ENCODE measurements around the gene TNFRSF6B.
"Not testable (repeated sequence)": the region's sequence is repeated elsewhere in the genome, so short reads cannot be mapped to it uniquely, and the experiment has no call there.

TNFRSF6B gene

GRCh38 chr20:63696628-63697356 is at the start of gene TNFRSF6B:
TSS of gene TNFRSF6B (plus strand) at chr20:63696652. CDS start at chr20:63696768, 116 bp downstream.
- TF ChIP-seq CTCF (IDR thresholded peaks at IDR 0.05; ENCODE audit: low read depth, low read length): no peak
- no peak for DNase-seq (ENCODE audit: extremely low read depth, low read depth)

GRCh38 chr20:63648190-63648589 is 48.3 kb upstream of the TNFRSF6B start:
- DNase-seq (ENCODE audit: extremely low read depth, low read depth): no peak
- no peak for TF ChIP-seq CTCF (IDR thresholded peaks at IDR 0.05; ENCODE audit: low read depth, low read length)

- no peak for DNase-seq (ENCODE audit: extremely low read depth, low read depth)
- no peak for TF ChIP-seq CTCF (IDR thresholded peaks at IDR 0.05; ENCODE audit: low read depth, low read length)
Measured at GRCh38 chr20:63648895-63649589, 47.4 kb upstream of the TNFRSF6B start.

GRCh38 chr20:63650486-63650885 is 46.0 kb upstream of the TNFRSF6B start:
- DNase-seq (ENCODE audit: extremely low read depth, low read depth): not testable (repeated sequence)

GRCh38 chr20:63651942-63652191 is 44.6 kb upstream of the TNFRSF6B start:
- DNase-seq (ENCODE audit: extremely low read depth, low read depth): no peak
- no peak for TF ChIP-seq CTCF (IDR thresholded peaks at IDR 0.05; ENCODE audit: low read depth, low read length)

- no peak for TF ChIP-seq CTCF (IDR thresholded peaks at IDR 0.05; ENCODE audit: low read depth, low read length)
- DNase-seq (ENCODE audit: extremely low read depth, low read depth): no peak
Measured at GRCh38 chr20:63652192-63652980, 44.1 kb upstream of the TNFRSF6B start.

GRCh38 chr20:63653041-63653973 is 43.1 kb upstream of the TNFRSF6B start, which contains the start of gene STMN3:
TSS of gene STMN3 (minus strand) at chr20:63653424. CDS start at chr20:63653345, 79 bp downstream.
- no peak for TF ChIP-seq CTCF (IDR thresholded peaks at IDR 0.05; ENCODE audit: low read depth, low read length)
- peak; percentile 81 for DNase-seq (ENCODE audit: extremely low read depth, low read depth)
